Stimulated activated naive CD8-positive, alpha-beta T cell treated with anti-CD3 and anti-CD28 coated beads, Interleukin-15, Interleukin-2, amounts not matched to agents 100 U/mL and 50 U/mL, for 24 hours (primary cell): ENCODE measurements around the gene RPL36A.
A peak's percentile ranks its signal among the peaks of the same experiment; 100 is the strongest.

Experiments
- ATAC-seq: fragments of 150-1000 bp; cut with Tn5 transposase; one replicate; pipeline ENCODE4 v1.10.0; 2021
- DNase-seq: peaks from one replicate; pipeline ENCODE4 v3.0.0; 2021

RPL36A gene

GRCh38 chrX:101390664-101391525, at the start of gene RPL36A:
TSS of gene RPL36A (plus strand) at chrX:101391011. CDS start at chrX:101391044, 33 bp downstream.
- ATAC-seq (peak; percentile 98), DNase-seq (peak; percentile 83)

GRCh38 chrX:101347859-101348451, 42.9 kb upstream of the RPL36A start:
- no peak for ATAC-seq

GRCh38 chrX:101348452-101349192, 42.2 kb upstream of the RPL36A start, which contains the start of gene TIMM8A:
TSS of gene TIMM8A (minus strand) at chrX:101348742. CDS start at chrX:101348664, 78 bp downstream.
- ATAC-seq (peak; percentile 98), DNase-seq (peak; percentile 79)

More at GRCh38 chrX:101347859-101348451, 42.9 kb upstream of the RPL36A start:
- DNase-seq = no peak

GRCh38 chrX:101349193-101349562, 41.6 kb upstream of the RPL36A start:
- ATAC-seq (no peak), DNase-seq (no peak)

- ATAC-seq = no peak
- no peak for DNase-seq
These were observed 33.5 kb upstream of the RPL36A start for GRCh38 chrX:101357166-101357795.

GRCh38 chrX:101359966-101360365, 30.8 kb upstream of the RPL36A start:
- no peak for DNase-seq
- ATAC-seq = no peak

GRCh38 chrX:101360390-101360789, 30.4 kb upstream of the RPL36A start:
- DNase-seq (no peak), ATAC-seq (no peak)

GRCh38 chrX:101362116-101362515, 28.7 kb upstream of the RPL36A start:
- ATAC-seq = no peak
- DNase-seq = no peak

- no peak for DNase-seq
- ATAC-seq = no peak
These were observed 28.1 kb upstream of the RPL36A start for GRCh38 chrX:101362757-101363156.

GRCh38 chrX:101365301-101365795, 25.5 kb upstream of the RPL36A start:
- no peak for ATAC-seq
- DNase-seq = no peak

- ATAC-seq = no peak
- DNase-seq = no peak
These were observed 22.0 kb upstream of the RPL36A start for GRCh38 chrX:101368800-101369199.

- no peak for ATAC-seq
- no peak for DNase-seq
These were observed 21.1 kb upstream of the RPL36A start for GRCh38 chrX:101369687-101370086.

GRCh38 chrX:101370888-101371504, 19.8 kb upstream of the RPL36A start:
- no peak for DNase-seq
- no peak for ATAC-seq

GRCh38 chrX:101377547-101377946, 13.3 kb upstream of the RPL36A start:
- no peak for ATAC-seq

GRCh38 chrX:101383679-101384205, 7.1 kb upstream of the RPL36A start:
- peak; percentile 19 for ATAC-seq
- no peak for DNase-seq

More at GRCh38 chrX:101377547-101377946, 13.3 kb upstream of the RPL36A start:
- no peak for DNase-seq

GRCh38 chrX:101385026-101385684, 5.7 kb upstream of the RPL36A start:
- ATAC-seq (no peak), DNase-seq (no peak)

- DNase-seq (no peak), ATAC-seq (no peak)
These were observed 4.8 kb upstream of the RPL36A start, which contains the start of gene BTK for GRCh38 chrX:101385795-101386541. TSS of gene BTK (minus strand) at chrX:101386191. CDS start at chrX:101375284, 10,907 bp downstream.

GRCh38 chrX:101386542-101386885, 4.3 kb upstream of the RPL36A start:
- ATAC-seq = no peak

GRCh38 chrX:101388604-101389003, 2.2 kb upstream of the RPL36A start:
- ATAC-seq = no peak
- DNase-seq = no peak

More at GRCh38 chrX:101386542-101386885, 4.3 kb upstream of the RPL36A start:
- DNase-seq = no peak

- no peak for DNase-seq
- no peak for ATAC-seq
These were observed 1.0 kb downstream of the RPL36A start for GRCh38 chrX:101391831-101392230.
